Mammary epithelial cell (primary cell): ENCODE results near the gene C20orf141.

ENCODE experiments used
- EZH2 ChIP-seq: IDR thresholded peaks from 2 replicates; pipeline ENCODE4 v1.6.1; 2012; ENCODE audit warnings: low read length, inconsistent platforms, borderline replicate concordance
- TF ChIP-seq, protein P1 (sequence below), 2 donors: IDR thresholded peaks in 1 of 2; conservative IDR thresholded peaks in 1 of 2; 2 replicates each; pipeline ENCODE4 v1.5.1; 2011 to 2012; ENCODE audit warnings: inconsistent platforms in 2 of 2, low read length in 2 of 2, mild to moderate bottlenecking in 2 of 2, control low read depth in 1 of 2, low read depth in 1 of 2; ENCODE audit not compliant: insufficient read depth in 1 of 2; ENCODE audit errors: extremely low read depth in 1 of 2

DNA sequence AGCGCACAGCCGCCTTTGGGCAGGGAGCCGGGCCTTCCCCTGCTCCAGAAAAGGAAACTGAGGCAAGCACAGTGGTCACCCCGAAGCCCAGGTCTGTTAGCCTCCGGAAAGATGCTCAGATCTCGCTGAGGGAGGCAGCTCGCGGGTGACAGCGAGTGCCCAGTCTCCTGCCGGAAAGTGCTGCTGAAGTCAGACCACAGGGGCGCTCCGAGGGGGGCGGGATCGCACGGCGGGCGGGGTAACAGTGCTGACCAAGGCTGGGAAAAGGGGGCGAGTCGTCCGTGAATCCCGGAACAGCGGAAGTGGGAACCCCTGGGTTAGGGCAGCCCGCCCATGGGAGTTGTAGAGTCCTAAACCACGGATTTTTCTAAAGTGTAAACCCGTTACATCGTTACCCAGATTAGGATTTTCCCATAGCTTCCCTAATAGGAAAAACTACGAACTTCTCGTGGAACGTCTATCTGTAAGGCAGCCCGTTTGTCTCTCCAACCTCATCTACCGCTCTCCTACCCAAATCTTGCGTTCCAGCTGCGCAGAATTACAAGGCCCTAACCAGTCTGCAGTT, 26.3 kb downstream of the C20orf141 start:
- TF ChIP-seq, protein P1, sequence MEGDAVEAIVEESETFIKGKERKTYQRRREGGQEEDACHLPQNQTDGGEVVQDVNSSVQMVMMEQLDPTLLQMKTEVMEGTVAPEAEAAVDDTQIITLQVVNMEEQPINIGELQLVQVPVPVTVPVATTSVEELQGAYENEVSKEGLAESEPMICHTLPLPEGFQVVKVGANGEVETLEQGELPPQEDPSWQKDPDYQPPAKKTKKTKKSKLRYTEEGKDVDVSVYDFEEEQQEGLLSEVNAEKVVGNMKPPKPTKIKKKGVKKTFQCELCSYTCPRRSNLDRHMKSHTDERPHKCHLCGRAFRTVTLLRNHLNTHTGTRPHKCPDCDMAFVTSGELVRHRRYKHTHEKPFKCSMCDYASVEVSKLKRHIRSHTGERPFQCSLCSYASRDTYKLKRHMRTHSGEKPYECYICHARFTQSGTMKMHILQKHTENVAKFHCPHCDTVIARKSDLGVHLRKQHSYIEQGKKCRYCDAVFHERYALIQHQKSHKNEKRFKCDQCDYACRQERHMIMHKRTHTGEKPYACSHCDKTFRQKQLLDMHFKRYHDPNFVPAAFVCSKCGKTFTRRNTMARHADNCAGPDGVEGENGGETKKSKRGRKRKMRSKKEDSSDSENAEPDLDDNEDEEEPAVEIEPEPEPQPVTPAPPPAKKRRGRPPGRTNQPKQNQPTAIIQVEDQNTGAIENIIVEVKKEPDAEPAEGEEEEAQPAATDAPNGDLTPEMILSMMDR (conservative IDR thresholded peaks at IDR 0.05 in 1 of 2, IDR thresholded peaks at IDR 0.05 in 1 of 2; ENCODE audit: extremely low read depth in 1 of 2, insufficient read depth in 1 of 2, low read depth in 1 of 2, low read length in 2 of 2): no peak
- no peak for TF ChIP-seq EZH2
